HG03175 (cell line): Measurements from ENCODE around the gene SMYD3.
"Not testable (repeated sequence)": the region's sequence is repeated elsewhere in the genome, so short reads cannot be mapped to it uniquely, and the experiment has no call there.

ENCODE experiments used
- ATAC-seq: cut with Tn5 transposase; IDR thresholded peaks from one replicate; pipeline ENCODE4 v1.9.1; 2021; ENCODE audit warnings: mild to moderate bottlenecking, moderate library complexity; ENCODE audit not compliant: unreplicated experiment

The SMYD3 gene

DNA sequence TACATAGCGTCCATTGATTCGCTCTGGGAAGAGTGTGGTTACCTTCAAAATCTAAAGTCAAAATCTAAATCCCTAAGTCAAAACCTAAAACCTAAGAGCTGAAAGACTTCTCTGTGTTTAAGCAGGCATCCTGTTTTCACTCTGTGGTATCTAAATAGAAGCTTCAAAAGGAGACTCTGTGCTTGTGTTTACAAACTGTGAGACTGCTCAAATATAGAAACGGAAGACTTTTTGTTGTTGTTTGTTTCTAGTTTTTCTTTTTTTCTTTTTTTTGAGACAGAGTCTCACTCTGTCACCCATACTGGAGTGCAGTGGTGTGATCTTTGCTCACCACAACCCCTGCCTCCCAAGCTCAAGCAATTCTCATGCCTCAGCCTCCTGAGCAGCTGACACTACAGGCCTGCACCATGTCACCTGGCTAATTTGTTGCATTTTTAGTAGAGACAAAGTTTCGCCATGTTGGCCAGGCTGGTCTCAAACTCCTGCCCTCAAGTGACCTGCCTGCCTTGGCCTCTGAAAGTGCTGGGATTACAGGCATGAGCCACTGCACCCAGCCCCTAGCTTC, 425.9 kb downstream of the SMYD3 start:
- no peak for ATAC-seq

DNA sequence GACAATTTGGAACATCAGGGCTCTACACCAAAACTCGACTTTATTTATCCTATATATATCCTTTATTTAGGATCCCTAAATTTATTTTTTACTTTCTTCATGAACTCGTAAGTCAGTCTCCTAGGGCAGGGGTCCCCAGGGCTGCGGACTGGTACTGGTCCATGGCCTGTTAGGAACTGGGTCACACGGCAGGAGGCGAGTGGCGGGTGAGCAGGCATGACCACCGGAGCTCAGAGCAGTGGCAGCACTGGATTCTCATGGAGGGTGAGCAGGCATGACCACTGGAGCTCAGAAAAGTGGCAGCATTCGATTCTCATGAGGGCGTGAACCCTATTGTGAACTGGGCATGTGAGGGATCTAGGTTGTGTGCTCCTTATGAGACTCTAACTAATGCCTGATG, 427.0 kb downstream of the SMYD3 start:
- ATAC-seq, result no peak

DNA sequence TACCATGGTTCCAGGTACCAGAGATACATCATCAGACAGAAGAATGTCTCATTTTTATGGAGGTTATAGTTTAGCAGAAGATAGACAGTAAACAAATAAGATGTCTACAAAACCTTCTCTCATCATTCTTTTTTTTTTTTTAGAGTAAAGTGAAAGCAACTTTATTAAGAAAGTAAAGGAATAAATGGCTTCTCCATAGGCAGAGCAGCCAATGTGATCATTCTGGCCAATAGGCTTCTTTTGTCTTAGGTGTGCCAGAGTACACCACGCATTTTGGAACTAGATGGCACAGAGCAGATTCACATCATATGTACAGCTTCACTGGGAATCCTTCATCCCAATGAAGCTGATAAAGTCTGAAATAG, 428.2 kb downstream of the SMYD3 start:
- ATAC-seq, result no peak

DNA sequence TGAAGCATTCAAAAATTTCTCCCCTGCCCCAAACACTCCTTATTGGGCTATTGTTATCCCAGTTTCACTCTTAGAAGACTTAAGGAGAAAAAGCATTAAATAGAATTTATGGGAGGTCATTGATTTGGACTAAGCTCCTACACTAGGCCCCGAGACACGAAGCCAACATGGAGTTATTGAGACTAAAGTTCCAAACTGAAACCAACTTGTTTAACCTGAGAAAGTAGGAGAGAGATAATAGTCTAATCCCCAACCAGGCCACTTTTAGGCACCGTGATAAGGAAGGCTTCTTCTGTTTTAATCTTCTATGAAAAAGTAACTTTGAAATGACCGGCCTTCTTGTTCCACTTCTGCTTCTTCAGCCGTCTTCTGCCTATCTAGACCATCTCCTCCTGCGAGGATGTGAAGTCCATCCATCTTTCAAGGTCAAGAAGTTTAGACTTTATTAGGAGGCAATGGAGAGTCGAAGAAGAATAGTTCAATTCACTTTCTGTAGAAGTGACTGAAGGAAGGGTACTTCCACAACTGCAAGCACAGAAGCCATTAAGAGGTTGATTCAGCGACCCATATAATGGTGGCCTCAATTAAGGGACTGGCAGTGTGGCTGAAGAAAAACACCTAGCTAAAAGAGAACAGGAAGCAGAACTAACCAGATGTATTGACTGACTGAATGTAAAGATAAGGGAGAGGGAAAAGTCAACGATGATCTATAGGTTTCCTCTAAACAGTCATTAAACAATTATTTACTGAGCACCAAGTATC, 428.8 kb downstream of the SMYD3 start:
- ATAC-seq, result no peak

DNA sequence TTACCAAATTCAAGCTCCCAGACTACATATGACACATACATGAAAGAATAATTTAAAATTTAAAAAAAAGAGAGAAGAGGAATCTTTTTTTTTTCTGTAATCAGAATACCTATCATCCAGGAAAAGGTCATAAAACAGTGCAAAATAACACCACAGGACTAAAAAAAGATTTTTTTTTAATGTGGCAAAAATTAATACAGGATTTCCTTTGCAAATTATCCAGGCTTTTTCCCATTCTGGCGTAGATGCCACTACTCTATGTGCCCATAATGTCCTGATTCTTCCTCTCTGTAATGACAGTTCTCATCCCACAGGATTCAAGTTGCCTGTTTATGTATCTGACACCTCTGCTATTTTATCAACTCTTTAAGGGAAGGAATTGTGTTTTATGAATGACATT, 429.6 kb downstream of the SMYD3 start:
- no peak for ATAC-seq

DNA sequence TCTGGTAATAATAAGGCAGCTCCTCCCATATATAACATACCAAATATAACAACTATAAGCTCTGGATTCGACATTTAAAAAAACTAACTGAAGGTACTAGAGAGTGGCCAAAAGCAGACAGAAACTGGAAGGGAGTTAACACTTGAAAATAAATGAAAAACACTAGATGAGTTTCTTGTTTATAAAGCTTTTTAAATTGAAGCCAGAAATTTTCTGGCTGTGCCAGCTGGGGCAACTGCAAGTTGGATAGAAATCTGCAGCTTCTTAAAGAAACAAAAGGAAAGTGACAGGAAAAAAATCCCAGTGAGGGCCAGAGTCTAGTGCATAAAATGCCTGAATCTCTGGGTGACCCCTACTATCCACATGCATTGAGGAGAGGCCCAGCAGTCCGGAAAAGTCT, 432.7 kb downstream of the SMYD3 start:
- ATAC-seq, result no peak

DNA sequence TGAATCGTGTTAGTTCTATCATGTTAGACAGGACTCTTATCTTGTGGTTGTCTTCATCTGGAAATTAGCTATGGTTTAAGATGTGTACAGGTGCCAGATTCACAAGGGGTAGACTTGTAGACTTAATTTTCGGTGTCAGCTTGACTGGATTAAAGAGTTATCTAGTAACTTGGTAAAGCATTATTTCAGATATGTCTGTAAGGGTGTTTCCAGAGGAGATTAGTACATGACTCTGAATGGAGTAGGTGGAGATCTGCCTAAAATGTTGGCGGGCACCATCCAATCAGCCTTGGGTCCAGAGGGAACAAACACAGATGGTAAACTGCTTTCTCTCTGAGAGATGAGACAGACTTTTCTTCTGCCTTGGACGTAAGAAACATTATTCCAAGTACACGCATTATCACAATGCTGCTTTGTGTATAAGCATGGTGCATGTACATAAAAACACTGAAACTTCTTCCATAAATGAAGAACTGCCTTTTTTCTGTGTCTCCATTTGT, 434.6 kb downstream of the SMYD3 start:
- no peak for ATAC-seq

DNA sequence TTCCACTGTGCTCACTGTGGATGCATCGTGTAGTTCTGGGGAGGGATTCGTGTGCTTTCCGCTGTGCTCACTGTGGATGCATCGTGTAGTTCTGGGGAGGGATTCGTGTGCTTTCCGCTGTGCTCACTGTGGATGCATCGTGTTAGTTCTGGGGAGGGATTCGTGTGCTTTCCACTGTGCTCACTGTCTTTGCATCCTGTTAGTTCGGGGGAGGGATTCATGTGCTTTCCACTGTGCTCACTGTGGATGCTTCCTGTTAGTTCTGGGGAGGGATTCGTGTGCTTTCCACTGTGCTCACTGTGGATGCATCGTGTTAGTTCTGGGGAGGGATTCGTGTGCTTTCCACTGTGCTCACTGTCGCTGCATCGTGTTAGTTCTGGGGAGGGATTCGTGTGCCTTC, 435.1 kb downstream of the SMYD3 start:
- not testable (repeated sequence) for ATAC-seq

DNA sequence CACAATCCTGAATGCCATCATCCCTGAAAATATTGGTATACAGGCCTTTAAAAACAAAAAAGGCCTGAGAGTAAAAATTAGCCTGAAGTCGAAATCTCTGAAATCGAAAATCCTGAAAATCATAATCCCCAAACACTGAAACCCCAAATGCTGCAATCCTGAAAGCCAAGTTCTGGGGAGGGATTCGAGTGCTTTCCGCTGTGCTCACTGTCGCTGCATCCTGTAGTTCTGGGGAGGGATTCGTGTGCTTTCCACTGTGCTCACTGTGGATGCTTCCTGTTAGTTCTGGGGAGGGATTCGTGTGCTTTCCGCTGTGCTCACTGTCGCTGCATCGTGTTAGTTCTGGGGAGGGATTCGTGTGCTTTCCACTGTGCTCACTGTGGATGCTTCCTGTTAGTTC, 435.5 kb downstream of the SMYD3 start:
- ATAC-seq, result not testable (repeated sequence)

DNA sequence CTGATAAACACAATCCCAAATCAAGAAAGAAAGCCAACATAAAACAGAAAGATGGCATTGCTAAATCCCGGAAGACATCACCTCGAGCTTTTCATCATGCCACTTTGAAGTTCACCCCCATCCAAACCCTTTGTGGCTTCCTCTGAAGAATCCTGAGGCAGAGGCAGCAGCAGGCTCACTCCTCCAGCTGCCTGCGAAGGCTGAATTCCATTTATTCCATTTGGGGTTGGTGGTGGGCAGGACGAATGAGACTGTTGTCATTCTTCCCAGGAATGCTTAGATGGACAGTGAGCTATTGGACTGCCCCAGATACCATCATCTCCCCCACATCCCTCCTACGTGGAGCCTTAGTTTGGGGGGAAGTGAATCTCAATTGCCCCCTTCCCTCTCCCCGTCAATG, 437.5 kb downstream of the SMYD3 start:
- ATAC-seq, result no peak

DNA sequence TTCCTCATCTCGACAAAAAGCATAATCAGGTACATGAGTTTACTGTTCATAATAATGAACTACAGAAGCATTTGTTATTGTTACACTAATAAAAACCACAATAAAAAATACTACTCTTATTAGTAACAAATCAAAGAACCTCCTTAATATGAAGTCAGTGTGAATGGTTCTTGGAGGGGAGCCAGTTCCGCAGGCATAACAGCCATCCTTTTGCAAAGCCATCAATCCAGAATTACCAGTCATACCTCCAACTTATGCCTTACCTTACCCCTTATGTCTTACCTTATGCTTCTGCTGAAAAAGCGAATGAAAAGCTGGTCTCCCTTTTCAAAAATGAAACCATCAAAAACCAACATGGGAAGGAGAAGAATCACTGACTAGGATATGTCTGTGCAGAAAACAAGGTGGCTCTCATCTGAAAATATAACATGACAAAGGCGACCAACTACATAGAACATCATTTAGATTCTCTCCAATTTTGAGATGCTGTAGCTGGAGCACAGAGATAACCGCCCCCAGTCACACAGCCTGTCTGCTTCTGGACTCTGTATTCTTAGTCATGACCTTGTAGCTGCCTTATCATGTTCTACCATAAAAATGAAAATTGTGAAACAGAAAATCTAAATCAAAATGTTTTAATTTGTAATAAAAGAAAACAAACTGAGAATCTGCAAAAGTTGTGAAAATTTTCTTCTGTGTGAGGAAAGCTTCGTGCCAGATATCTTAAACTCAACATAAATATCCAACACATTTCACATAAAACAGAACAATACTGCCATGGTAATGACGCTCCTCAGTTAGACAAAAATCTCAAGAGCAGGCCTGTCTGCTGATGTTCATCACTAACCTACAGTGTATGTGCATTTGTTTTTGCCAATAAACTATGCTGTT, 438.2 kb downstream of the SMYD3 start:
- no peak for ATAC-seq

DNA sequence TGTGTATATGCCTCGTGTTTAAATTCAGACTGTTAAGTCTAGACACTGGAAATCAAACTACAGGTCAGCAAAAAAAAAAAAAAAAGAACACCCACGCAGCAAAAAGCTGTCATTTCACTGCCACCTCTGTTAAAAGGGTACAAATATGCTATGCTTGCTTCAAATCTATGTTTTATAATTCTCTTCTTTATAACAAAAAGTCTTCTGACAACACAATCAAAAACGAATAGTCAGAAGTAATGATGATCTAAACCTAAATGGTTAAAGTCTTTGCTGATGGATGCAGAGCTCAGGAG, 438.9 kb downstream of the SMYD3 start:
- no peak for ATAC-seq

DNA sequence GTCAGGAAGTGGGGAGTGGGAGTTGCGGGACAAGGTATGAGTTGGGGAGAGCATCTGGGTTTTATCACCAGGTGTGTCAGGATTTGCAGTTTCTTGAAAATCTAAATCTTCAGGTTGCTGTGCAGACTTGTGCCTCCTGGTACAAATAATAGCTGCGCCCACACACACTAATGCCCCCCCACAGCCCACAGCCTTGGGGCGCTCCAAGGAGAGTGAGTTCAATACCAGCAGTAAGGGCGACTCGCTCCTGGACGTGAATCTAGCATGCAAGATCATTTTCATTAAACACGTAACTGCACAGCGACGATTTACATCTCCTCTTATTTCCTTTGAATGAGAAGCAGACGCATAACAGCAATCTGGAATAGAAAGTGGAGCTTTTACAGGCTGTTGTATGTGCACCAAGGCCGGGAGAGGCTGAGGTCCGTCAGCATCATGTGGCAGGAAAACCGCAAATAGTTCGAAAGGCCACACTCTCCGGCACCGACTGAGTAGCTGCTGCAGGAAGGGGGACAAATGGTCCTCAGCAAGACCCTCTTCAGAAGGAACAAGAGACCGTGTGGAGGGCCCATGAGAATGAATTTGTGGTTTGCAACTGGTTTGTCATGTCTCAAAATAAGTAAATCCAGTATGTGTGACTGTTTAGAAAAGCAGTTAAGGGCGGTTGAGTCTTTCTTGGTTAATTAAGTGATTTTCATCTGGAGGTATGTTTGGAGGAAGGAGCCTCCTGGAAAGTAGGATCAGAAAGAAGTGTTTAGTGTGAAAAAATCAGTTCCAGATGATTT, 439.5 kb downstream of the SMYD3 start:
- ATAC-seq, result no peak

DNA sequence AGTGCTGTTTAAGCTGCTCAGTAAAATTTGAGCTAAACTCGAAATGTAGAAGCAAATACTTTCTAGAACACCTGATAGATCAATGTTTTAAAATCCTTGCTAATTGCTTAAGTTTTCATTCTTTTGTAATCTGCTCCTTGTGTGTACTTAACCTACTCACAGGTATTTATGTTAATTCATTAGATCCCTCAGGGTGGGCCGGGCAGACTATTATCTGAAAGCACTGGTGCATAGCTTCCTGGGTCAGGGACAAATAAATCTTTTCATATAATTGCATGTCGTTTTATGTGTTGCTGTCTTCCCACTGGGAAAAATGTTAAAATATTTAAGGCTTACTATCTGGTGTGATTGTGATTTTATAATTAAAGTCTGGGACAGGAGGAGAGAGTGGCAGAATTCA, 440.5 kb downstream of the SMYD3 start:
- no peak for ATAC-seq

DNA sequence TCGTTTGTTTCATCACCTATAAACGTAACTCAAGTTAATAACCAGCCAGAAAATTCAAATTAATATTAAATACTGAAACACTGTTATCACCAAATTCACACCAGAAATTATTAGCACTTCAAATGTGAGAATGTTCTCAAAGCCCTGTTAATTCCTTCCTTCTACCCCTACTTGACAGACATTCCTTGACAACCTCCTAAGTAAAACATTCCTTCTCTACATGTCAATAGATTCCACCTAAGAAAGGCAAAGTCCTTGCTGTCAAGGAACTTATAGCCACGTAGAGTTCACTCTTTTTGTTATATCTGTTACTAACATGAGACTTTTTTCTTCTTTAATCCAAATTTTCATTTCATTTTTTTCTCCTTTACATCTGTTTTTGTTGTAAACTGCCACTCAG, 441.5 kb downstream of the SMYD3 start:
- ATAC-seq, result no peak

DNA sequence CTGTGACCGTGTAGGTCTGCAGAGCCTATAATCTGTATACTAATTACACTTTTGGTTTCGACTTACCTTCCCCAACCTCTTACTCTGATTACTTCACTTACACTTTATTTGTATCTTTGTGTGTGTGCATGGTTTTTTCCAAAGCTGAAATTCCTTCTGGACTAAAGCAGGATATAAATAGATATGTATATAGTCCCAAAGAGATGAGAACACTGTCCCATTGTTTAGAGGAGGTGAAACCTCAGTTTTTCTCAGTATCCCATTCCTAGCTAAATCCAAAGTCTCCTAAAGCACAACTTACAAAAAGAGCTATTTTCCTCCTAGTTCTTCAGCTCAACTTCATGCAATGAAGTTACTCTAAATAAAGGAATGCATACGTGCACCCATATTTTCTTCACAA, 442.2 kb downstream of the SMYD3 start:
- no peak for ATAC-seq

DNA sequence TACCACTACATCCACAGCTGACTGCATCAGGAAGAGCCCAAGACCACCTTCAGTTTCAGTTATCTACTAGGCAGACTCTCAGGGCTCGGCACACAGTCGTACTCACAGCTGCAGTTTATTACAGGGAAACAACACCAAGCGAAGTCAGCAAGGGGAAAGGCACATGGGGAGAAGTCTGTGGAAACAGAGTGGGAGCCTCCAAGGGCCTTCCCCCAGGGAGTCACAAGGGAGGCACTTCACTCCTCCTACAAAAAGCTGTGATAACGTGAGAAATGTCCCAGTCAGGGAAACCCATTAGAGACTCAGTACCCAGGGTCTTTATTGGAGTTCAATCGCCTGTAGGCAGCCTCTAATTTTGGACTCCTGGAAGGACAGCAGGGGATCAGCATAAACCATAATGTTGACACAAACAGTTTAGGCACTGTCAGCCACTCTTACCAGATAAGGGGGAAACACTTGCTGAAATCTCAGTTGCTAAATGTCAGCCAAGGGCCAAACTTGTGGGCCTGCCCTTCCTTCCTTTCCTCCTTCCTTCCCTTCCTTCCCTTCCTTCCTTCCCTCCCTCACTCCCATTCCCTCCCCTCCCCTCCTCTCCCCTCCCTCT, 444.0 kb downstream of the SMYD3 start:
- no peak for ATAC-seq

DNA sequence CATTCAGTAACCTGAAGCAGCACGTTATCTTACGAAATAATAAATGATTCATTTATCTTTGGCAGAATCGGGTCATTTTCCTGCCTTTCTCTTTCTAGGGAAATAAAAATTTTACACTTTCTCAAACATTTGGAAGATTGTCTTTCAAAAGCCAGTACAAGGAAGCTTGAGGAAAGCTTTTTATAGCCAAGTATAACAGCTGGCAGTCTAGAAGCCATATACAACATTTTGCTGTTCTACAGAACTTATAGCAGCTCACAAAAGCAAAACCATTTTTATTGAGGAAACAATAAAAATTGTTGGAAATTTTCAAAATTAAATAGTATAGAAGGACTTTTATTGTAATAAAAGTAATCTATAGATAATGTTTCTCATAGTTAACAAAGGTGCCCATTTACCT, 448.6 kb downstream of the SMYD3 start:
- no peak for ATAC-seq

DNA sequence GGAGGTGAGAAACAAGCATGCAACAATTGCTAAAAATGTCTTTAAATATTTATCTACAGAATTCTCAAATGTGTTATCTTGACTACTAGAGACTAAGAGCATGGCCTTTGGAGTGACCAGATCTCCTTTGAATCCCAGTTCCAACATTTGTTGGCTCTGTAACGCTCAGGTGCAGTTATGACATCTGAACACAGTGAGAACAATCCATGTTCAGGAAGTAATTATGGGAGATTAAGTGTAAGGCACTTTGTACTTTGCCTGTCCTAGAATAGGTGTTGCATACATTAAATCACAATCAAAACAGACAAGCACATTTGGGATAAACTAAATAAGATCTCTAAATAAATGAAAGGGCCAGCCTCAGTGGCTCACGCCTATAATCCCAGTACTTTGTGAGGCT, 454.5 kb downstream of the SMYD3 start:
- no peak for ATAC-seq

DNA sequence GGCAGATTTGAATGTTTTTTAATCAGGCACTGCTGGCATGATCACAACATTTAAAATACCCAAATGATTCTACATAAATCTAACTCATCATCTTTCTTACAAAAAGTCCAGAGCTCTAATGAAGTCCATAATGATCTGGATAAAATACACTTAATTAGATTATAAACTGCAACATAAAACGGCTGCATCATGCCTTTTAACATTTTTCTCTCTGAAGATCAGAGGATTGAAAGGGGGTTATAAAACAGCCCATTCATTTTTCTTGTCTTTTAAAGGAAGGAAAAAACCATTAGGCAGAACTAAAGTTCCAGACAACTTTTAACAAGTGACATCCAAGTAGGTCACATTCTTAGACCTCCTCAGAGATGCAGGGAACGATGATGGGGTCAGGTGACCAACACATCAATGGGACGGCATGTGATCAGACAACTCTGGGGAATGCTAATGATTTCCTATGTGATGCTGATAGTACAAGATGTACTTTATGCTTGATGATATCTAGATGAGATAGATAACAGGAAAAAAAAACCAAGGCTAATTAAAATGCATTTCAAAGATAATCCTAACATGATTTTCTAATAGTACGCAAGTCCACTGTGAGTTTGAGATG, 455.1 kb downstream of the SMYD3 start:
- ATAC-seq, result no peak
